ENCODE data around the gene ZNF225.
A peak's percentile ranks its signal among the peaks of the same experiment; 100 is the strongest.
"Not testable (repeated sequence)": the region's sequence is repeated elsewhere in the genome, so short reads cannot be mapped to it uniquely, and the experiment has no call there.

The ZNF225 gene

DNA sequence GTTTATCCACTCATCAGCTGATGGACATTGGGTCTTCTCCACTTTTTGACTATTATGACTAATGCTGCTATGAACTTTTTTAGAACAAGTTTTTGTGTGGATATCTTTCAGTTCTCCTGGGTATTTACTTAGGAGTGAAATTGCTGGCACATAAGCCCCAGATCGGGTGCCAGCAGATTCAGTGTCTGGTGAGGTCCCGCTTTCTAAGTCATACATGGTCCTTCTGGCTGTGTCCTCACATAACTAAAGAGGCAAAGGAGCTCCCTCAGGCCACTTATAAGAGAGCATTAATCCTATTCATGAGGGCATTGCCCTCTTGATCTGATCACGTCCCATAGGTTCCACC lies 51.1 kb downstream of the ZNF225 start:
- no peak for DNase-seq

DNA sequence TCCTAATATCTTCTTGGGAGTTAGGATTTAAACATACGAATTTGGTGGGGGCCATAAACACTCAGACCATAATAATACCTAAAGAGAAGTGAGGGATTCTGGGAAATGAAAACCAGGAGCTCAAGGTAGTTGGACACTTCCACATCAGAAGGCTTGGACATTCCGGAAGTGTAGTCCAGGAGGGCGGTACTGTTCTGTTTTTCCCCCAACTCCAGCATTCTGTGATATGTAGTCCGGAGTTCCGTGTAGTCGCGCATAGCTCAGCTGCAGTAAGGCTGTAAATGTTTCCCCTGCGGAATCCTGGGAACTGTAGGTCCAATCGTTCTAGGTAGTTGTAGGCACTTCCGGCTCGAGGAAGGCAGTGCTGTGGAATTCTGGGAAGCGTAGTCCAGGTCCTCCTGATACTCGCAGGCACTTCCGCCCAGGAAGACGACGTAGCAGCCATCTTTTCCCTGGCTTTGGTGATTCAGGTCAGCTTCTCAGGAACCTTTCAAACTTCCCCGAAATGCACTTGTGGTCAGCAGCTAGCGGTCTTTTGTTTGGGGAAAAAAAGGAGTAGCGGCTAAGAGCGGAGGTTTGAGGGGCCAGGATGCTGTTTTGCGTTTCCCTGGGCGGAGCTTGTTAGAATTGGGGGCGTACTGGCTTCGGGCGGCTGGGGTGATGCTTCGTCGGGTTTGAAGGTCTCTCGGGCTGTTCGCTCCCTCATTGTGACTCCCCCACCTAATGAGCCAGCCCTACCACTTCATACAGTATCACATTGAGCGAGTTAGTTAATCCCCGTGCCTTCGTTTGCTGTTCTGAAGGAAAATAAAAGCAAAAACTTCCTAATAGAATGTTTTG lies 51.7 kb downstream of the ZNF225 start, which contains the start of gene ZNF226:
Gene ZNF226 (plus strand): TSS at position 428 of the 840 bp plus-strand sequence. CDS start 4,981 bp downstream, outside the sequence.
- DNase-seq: peak; percentile 97

DNA sequence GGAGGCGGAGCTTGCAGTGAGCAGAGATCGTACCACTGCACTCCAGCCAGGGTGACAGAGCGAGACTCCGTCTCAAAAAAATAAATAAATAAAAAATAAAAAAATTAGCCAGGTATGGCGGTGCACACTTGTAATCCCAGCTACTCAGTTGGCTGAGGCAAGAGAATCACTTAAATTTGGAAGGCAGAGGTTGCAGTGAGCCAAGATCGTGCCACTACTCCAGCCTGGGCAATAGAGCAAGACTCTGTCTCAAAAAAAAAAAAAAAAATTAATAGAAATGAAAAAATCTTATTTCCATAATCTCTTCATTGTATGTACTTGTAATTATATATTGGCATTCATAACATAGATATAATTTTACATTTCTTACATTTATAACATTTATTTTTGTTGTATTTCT lies 57.5 kb downstream of the ZNF225 start:
- not testable (repeated sequence) for DNase-seq

- no peak for DNase-seq
These were observed 63.4 kb downstream of the ZNF225 start for GRCh38 chr19:44176590-44176989.

DNA sequence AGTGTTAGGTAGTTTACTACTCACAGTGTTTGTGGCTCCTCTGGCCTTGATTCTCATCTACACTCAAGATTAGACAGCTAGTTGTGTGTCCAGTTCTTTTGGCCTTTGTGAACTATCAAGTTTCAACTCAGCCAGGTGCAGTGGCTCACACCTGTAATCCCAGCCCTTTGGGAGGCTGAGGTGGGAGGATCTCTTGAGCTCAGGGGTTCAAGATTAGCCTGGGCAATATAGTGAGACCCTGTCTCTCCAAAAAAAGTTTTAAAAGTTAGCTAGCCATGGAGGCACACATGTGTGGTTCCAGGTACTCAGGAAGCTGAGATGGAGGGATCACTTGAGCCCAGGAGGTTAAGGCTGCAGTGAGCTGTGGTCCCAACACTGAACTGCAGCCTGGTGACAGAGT lies 67.8 kb downstream of the ZNF225 start:
- no peak for DNase-seq

DNA sequence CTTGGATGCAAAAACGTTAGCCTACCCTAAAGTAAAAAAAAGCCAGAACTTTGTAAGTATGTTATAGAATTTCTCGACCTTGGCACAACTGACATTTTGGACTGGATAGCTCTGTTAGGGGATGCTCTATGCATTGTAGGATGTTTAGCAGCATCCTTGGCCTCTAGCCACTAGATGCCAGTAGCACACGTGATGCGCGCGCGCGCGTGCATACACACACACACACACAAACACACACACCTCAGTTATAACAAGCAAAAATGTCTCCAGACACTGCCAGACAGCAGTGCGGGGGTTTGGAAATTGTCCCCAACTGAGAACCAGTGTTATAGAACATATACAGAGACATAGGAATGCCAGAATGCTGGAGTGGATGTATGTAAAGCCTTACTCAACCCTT lies 68.9 kb downstream of the ZNF225 start:
- no peak for DNase-seq

Data from DMS 273 treated with DMSO at 0.1 percent for 48 hours (cell line).